Epithelial cell of esophagus (primary cell): ENCODE data around the gene SPATA4.
"Not testable (repeated sequence)": the region's sequence is repeated elsewhere in the genome, so short reads cannot be mapped to it uniquely, and the experiment has no call there.

Experiments used
- DNase-seq: peaks from one replicate; pipeline ENCODE4 v3.0.0; 2010; ENCODE audit warnings: low read depth
- H3K4me3 ChIP-seq: 2 replicates; pipeline ENCODE4 v1.5.1; 2011; ENCODE audit warnings: mild to moderate bottlenecking, low read length, control low read depth
- CTCF ChIP-seq: IDR thresholded peaks from 2 replicates; pipeline ENCODE4 v1.5.1; 2011; ENCODE audit warnings: low read depth, mild to moderate bottlenecking, low read length, control low read depth, inconsistent platforms; ENCODE audit not compliant: insufficient read depth; ENCODE audit errors: missing control alignments

Gene SPATA4

GRCh38 chr4:176230836-176231235 is 35.5 kb upstream of the SPATA4 start:
- no peak for DNase-seq
- no peak overlapping the region for H3K4me3 ChIP-seq
- no peak for TF ChIP-seq CTCF

- TF ChIP-seq CTCF = no peak
- DNase-seq = no peak
- H3K4me3 ChIP-seq = no peak overlapping the region
These were observed 34.3 kb upstream of the SPATA4 start for GRCh38 chr4:176229645-176230044.

DNA sequence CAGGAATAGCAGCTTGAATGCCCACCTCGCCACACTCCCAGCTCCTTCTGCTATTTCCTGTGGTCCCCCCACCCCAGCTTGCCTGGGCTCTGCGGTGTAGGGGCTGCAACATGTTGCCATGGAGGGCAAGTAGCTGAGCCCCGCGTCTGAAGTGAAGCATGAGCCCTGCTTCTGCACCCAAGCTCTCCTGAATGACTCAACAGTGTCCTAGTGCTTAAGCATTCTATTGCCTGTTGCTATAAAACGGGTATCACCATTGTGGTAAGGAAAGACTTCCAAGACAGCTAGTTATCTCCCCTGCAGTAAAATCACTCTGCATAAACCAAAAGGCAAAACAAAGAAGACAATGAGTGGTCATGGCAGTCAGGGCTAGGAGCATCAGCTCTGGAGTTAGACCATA is 31.4 kb upstream of the SPATA4 start:
- DNase-seq = no peak
- TF ChIP-seq CTCF = no peak

DNA sequence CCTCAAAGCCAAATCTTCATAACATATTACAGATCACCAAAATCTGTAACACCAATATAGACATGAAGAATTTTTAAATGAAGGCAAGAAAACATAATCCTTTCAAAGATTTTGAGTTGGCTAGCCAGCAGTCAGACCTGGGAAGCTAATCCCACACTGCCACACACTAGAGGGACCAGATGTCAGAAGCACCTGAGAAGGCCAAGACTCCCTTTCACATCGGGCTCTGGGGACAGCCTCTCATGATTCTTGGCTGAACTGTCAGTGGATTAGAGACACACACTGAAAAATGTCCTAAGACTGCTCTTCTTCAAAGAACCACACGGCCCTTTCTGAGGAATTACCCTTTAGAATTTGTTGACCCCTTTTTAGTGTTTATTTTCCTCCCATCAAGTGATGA is 28.2 kb upstream of the SPATA4 start:
- no peak for TF ChIP-seq CTCF
- no peak for DNase-seq
- no peak overlapping the region for H3K4me3 ChIP-seq

More for the DNA sequence above, 31.4 kb upstream of the SPATA4 start:
- no peak overlapping the region for H3K4me3 ChIP-seq

GRCh38 chr4:176222149-176222548 is 26.8 kb upstream of the SPATA4 start:
- no peak for TF ChIP-seq CTCF
- H3K4me3 ChIP-seq = no peak overlapping the region
- no peak for DNase-seq

- no peak for TF ChIP-seq CTCF
- DNase-seq = no peak
- no peak overlapping the region for H3K4me3 ChIP-seq
These were observed 22.1 kb upstream of the SPATA4 start for GRCh38 chr4:176217510-176217909.

DNA sequence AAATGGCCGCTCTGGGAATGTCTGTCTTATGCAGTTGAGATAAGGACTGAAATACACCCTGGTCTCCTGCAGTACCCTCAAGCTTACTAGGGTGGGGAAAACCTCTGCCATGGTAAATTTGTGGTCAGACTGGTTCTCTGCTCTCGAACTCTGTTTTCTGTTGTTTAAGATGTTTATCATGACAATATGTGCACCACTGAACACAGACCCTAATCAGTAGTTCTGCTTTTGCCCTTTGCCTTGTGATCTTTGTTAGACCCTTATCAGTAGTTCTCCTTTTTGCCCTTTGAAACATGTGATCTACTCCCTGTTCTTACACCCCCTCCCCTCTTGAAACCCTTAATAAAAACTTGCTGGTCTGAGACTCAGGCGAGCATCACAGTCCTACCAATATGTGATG is 17.0 kb upstream of the SPATA4 start:
- DNase-seq, H3K4me3 ChIP-seq: not testable (repeated sequence)
